SK-N-SH (cell line): ENCODE measurements around the gene PPP2R5C. TPM values are rescaled to one million over a fixed set of nuclear protein-coding genes. Genes with fewer than 3 reads are reported as not detected.

Source experiments
- CTCF ChIA-PET: fragments of 300-600, 350-600 bp; formaldehyde crosslinking; extraction: SDS; loops from one replicate; lab custom pipeline; 2021; lab: Yijun Ruan, JAX
- POLR2A ChIA-PET: fragments of 350-600 bp; sonication (Branson Sonifier 250); formaldehyde crosslinking; extraction: SDS; loops from one replicate; lab custom pipeline; 2020; ENCODE audit warnings: antibody characterized with exemption, inconsistent platforms; lab: Yijun Ruan, JAX
- DNase-seq: peaks from one replicate; pipeline ENCODE4 v3.0.0; 2012
- H2AFZ ChIP-seq: fragments of 200-600 bp; sonication (generic); 2 replicates; pipeline ENCODE4 v1.8.1; 2016; ENCODE audit warnings: antibody characterized with exemption, mild to moderate bottlenecking, low read depth
- H3F3A ChIP-seq: fragments of 200-600 bp; sonication (generic); replicated peaks from 2 replicates; pipeline ENCODE3; 2016; ENCODE audit warnings: antibody characterized with exemption, mild to moderate bottlenecking; ENCODE audit not compliant: insufficient read depth
- H3K27ac ChIP-seq, 2 experiments: fragments of 200-500 bp in 1 of 2; fragments of 200-600 bp in 1 of 2; sonication (Bioruptor generic) in 1 of 2; sonication (generic), shearing (Covaris generic) in 1 of 2; 2 replicates each; pipeline versions ENCODE4 v1.5.1 to v1.6.1; 2014 to 2016; ENCODE audit warnings: low read depth in 2 of 2, inconsistent platforms in 1 of 2, low read length in 1 of 2, mild to moderate bottlenecking in 1 of 2, mixed read lengths in 1 of 2
- H3K27me3 ChIP-seq: fragments of 200-600 bp; sonication (generic), shearing (Covaris generic); 2 replicates; pipeline ENCODE4 v1.6.1; 2016; ENCODE audit warnings: mixed run types; ENCODE audit not compliant: insufficient read depth
- H3K36me3 ChIP-seq, 2 experiments: fragments of 200-500 bp in 1 of 2; fragments of 200-600 bp in 1 of 2; sonication (Bioruptor generic) in 1 of 2; sonication (generic) in 1 of 2; replicated peaks in 1 of 2; 2 replicates each; pipeline versions ENCODE3 to v1.5.1; 2014 to 2016; ENCODE audit warnings: low read length in 1 of 2, mild to moderate bottlenecking in 1 of 2; ENCODE audit not compliant: insufficient read depth in 2 of 2, control insufficient read depth in 1 of 2
- H3K4me1 ChIP-seq, 2 experiments: fragments of 200-500 bp in 1 of 2; fragments of 200-600 bp in 1 of 2; sonication (Bioruptor generic) in 1 of 2; sonication (generic), shearing (Covaris generic) in 1 of 2; 2 replicates each; pipeline versions ENCODE4 v1.5.1 to v1.6.1; 2014 to 2016; ENCODE audit warnings: low read depth in 1 of 2, low read length in 1 of 2, mixed run types in 1 of 2; ENCODE audit not compliant: insufficient read depth in 2 of 2, control insufficient read depth in 1 of 2
- H3K4me2 ChIP-seq: fragments of 200-600 bp; sonication (generic), shearing (Covaris generic); 2 replicates; pipeline ENCODE4 v1.6.1; 2017; ENCODE audit warnings: mixed run types
- H3K4me3 ChIP-seq, 2 experiments: fragments of 200-500 bp in 1 of 2; fragments of 200-600 bp in 1 of 2; sonication (Bioruptor generic) in 1 of 2; sonication (generic), shearing (Covaris generic) in 1 of 2; 2 replicates each; pipeline versions ENCODE4 v1.5.1 to v1.8.1; 2014 to 2016; ENCODE audit warnings: low read depth in 2 of 2, inconsistent platforms in 1 of 2, low read length in 1 of 2, mild to moderate bottlenecking in 1 of 2, mixed read lengths in 1 of 2, moderate library complexity in 1 of 2
- H3K79me2 ChIP-seq: fragments of 200-600 bp; sonication (generic); 2 replicates; pipeline ENCODE4 v1.8.1; 2017; ENCODE audit warnings: mild to moderate bottlenecking; ENCODE audit not compliant: insufficient read depth
- H3K9ac ChIP-seq: fragments of 200-600 bp; sonication (generic); 2 replicates; pipeline ENCODE4 v1.6.1; 2017; ENCODE audit warnings: mixed run types
- H3K9me2 ChIP-seq: fragments of 200-600 bp; sonication (generic); 2 replicates; pipeline ENCODE4 v1.6.1; 2017; ENCODE audit warnings: mixed run types
- H3K9me3 ChIP-seq: fragments of 200-600 bp; sonication (generic); 2 replicates; pipeline ENCODE4 v1.6.1; 2017; ENCODE audit warnings: mixed run types, mild to moderate bottlenecking, moderate library complexity
- H4K20me1 ChIP-seq: fragments of 200-600 bp; sonication (generic); 2 replicates; pipeline ENCODE4 v1.6.1; 2017; ENCODE audit warnings: mild to moderate bottlenecking, mixed run types; ENCODE audit not compliant: insufficient read depth
- ELF1 ChIP-seq: IDR thresholded peaks from 2 replicates; pipeline ENCODE4 v1.4.0; 2012
- EZH2phosphoT487 ChIP-seq: fragments of 200-600 bp; sonication (generic); IDR thresholded peaks from 2 replicates; pipeline ENCODE4 v1.6.1; 2017; ENCODE audit warnings: low read depth, mixed run types, mild to moderate bottlenecking, antibody characterized with exemption, moderate library complexity, borderline replicate concordance
- FOXM1 ChIP-seq: IDR thresholded peaks from 2 replicates; pipeline ENCODE4 v1.4.0; 2012; ENCODE audit warnings: low read depth, mild to moderate bottlenecking
- GABPA ChIP-seq: IDR thresholded peaks from 2 replicates; pipeline ENCODE4 v1.4.0; 2012; ENCODE audit warnings: low read depth, mild to moderate bottlenecking
- MXI1 ChIP-seq: IDR thresholded peaks from 2 replicates; pipeline ENCODE4 v1.6.1; 2012; ENCODE audit warnings: mild to moderate bottlenecking, low read depth, low read length, improper control_type of control experiment
- RCOR1 ChIP-seq: fragments of 150-350 bp; IDR thresholded peaks from 2 replicates; pipeline ENCODE4 v1.6.1; 2017; ENCODE audit warnings: antibody characterized with exemption, low read length
- RFX5 ChIP-seq: IDR thresholded peaks from 2 replicates; pipeline ENCODE4 v1.6.1; 2012; ENCODE audit warnings: mild to moderate bottlenecking, improper control_type of control experiment, low read length
- SMC3 ChIP-seq: IDR thresholded peaks from 2 replicates; pipeline ENCODE4 v1.6.1; 2012; ENCODE audit warnings: low read depth, low read length, improper control_type of control experiment
- TAF1 ChIP-seq: IDR thresholded peaks from 2 replicates; pipeline ENCODE4 v1.6.1; 2012; ENCODE audit warnings: low read depth, mild to moderate bottlenecking, low read length, moderate library complexity, borderline replicate concordance
- TCF12 ChIP-seq: IDR thresholded peaks from 2 replicates; pipeline ENCODE4 v1.4.0; 2012
- TEAD4 ChIP-seq: IDR thresholded peaks from 2 replicates; pipeline ENCODE4 v1.4.0; 2012; ENCODE audit warnings: mild to moderate bottlenecking, borderline replicate concordance; ENCODE audit not compliant: insufficient read depth
- YY1 ChIP-seq: IDR thresholded peaks from 2 replicates; pipeline ENCODE4 v1.4.0; 2012; ENCODE audit warnings: low read depth, mild to moderate bottlenecking
- WGBS: methylation state at CpG from one replicate; pipeline ENCODE4 v1.1.6; 2017; ENCODE audit warnings: low lambda C conversion rate; 5-methylcytosine and 5-hydroxymethylcytosine counted together
- polyA plus RNA-seq, 3 experiments: library from polyadenylated mRNA; depleted of rRNA; stranded (reverse); fragments of >200 nt; gene quantifications; 2 replicates each; pipeline ENCODE4 v1.2.3, GENCODE V29; 2012
- TF ChIP-seq, protein P1 (sequence below): IDR thresholded peaks from 2 replicates; pipeline ENCODE4 v1.4.0; 2012; ENCODE audit warnings: low read depth, borderline replicate concordance
- TF ChIP-seq, protein P2 (sequence below): IDR thresholded peaks from 2 replicates; pipeline ENCODE4 v1.4.0; 2012; ENCODE audit warnings: low read depth, borderline replicate concordance
- TF ChIP-seq, protein P3 (sequence below): IDR thresholded peaks from 2 replicates; pipeline ENCODE4 v1.4.0; 2012; ENCODE audit warnings: low read depth
- TF ChIP-seq, protein P4 (sequence below): IDR thresholded peaks from 2 replicates; pipeline ENCODE4 v1.6.1; 2012; ENCODE audit warnings: mild to moderate bottlenecking, low read depth, low read length, moderate library complexity
- TF ChIP-seq, protein P5 (sequence below): fragments of 150-350 bp; IDR thresholded peaks from 2 replicates; pipeline ENCODE4 v1.6.1; 2017; ENCODE audit warnings: antibody characterized with exemption, low read length, low read depth, borderline replicate concordance

PPP2R5C gene
- polyA plus RNA-seq, 1 of the 3 experiments (the other 2 are of a cell fraction) = 43.7 TPM

DNA sequence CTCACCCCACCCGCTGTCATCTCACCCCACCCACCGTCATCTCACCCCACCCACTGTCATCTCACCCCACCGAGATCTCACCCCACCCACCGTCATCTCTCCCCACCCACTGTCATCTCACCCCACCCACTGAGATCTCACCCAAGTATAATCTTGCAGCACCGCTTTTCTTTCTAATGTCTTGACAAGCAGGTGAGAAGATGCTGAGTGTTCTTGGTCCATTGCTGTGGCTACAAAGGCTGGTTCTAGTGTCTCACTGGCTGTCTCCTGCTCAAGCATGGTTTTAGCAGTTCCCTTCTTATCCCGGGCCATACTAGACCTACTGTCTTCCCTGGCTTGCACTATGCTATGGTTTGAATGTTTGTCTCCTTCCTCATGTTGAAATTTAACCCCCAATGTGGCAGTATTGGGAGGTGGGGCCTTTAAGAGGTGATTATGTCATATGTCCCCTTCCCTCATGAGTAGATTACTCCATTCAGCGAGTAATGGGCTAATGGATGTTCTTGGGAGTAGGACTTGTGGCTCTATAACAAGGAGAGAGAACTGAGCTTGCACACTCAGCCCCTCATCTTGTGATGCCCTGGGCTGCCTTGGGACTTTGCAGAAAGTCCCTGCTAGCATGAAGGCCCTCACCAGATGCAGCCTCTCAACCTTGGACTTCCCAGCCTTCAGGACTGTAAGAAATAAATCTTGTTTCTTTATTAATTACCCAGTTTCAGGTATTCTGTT is 47.7 kb upstream of the PPP2R5C start:
- Histone ChIP-seq H3K4me2 (no peak overlapping the region), H3K9ac (no peak overlapping the region), H2AFZ (no peak overlapping the region), H3K9me2 (no peaks in the 10 kb centered on the region), H3K27me3 (no peaks in the 10 kb centered on the region), H3K4me3 (no peak overlapping the region), H3K4me1 (peaks cover 0 to 4% of the 10 kb centered on the region in 2 experiments; a peak in 1 of 4 replicates), H3K9me3 (no peaks in the 10 kb centered on the region), H3K36me3 (no peaks in the 10 kb centered on the region), H3F3A (no peaks in the 10 kb centered on the region), H3K79me2 (no peaks in the 10 kb centered on the region), H4K20me1 (no peaks in the 10 kb centered on the region), H3K27ac (no peak overlapping the region)
- CTCF ChIA-PET = no interaction called here
- POLR2A ChIA-PET = no interaction called here
- TF ChIP-seq, protein P1, sequence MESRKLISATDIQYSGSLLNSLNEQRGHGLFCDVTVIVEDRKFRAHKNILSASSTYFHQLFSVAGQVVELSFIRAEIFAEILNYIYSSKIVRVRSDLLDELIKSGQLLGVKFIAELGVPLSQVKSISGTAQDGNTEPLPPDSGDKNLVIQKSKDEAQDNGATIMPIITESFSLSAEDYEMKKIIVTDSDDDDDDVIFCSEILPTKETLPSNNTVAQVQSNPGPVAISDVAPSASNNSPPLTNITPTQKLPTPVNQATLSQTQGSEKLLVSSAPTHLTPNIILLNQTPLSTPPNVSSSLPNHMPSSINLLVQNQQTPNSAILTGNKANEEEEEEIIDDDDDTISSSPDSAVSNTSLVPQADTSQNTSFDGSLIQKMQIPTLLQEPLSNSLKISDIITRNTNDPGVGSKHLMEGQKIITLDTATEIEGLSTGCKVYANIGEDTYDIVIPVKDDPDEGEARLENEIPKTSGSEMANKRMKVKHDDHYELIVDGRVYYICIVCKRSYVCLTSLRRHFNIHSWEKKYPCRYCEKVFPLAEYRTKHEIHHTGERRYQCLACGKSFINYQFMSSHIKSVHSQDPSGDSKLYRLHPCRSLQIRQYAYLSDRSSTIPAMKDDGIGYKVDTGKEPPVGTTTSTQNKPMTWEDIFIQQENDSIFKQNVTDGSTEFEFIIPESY = no peak
- TF ChIP-seq, protein P2, sequence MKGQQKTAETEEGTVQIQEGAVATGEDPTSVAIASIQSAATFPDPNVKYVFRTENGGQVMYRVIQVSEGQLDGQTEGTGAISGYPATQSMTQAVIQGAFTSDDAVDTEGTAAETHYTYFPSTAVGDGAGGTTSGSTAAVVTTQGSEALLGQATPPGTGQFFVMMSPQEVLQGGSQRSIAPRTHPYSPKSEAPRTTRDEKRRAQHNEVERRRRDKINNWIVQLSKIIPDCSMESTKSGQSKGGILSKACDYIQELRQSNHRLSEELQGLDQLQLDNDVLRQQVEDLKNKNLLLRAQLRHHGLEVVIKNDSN = no peak
- TF ChIP-seq ELF1 = no peak
- TF ChIP-seq, protein P3, sequence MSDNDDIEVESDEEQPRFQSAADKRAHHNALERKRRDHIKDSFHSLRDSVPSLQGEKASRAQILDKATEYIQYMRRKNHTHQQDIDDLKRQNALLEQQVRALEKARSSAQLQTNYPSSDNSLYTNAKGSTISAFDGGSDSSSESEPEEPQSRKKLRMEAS = no peak
- TF ChIP-seq, protein P4, sequence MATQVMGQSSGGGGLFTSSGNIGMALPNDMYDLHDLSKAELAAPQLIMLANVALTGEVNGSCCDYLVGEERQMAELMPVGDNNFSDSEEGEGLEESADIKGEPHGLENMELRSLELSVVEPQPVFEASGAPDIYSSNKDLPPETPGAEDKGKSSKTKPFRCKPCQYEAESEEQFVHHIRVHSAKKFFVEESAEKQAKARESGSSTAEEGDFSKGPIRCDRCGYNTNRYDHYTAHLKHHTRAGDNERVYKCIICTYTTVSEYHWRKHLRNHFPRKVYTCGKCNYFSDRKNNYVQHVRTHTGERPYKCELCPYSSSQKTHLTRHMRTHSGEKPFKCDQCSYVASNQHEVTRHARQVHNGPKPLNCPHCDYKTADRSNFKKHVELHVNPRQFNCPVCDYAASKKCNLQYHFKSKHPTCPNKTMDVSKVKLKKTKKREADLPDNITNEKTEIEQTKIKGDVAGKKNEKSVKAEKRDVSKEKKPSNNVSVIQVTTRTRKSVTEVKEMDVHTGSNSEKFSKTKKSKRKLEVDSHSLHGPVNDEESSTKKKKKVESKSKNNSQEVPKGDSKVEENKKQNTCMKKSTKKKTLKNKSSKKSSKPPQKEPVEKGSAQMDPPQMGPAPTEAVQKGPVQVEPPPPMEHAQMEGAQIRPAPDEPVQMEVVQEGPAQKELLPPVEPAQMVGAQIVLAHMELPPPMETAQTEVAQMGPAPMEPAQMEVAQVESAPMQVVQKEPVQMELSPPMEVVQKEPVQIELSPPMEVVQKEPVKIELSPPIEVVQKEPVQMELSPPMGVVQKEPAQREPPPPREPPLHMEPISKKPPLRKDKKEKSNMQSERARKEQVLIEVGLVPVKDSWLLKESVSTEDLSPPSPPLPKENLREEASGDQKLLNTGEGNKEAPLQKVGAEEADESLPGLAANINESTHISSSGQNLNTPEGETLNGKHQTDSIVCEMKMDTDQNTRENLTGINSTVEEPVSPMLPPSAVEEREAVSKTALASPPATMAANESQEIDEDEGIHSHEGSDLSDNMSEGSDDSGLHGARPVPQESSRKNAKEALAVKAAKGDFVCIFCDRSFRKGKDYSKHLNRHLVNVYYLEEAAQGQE = no peak
- no peak for TF ChIP-seq TCF12
- TF ChIP-seq, protein P5, sequence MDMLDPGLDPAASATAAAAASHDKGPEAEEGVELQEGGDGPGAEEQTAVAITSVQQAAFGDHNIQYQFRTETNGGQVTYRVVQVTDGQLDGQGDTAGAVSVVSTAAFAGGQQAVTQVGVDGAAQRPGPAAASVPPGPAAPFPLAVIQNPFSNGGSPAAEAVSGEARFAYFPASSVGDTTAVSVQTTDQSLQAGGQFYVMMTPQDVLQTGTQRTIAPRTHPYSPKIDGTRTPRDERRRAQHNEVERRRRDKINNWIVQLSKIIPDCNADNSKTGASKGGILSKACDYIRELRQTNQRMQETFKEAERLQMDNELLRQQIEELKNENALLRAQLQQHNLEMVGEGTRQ = no peak
- TF ChIP-seq EZH2phosphoT487 = no peak
- TF ChIP-seq FOXM1 = no peak
- no peak for TF ChIP-seq GABPA
- no peak for TF ChIP-seq SMC3
- no peak for TF ChIP-seq TAF1
- TF ChIP-seq MXI1 = no peak
- no peak for TF ChIP-seq RCOR1
- no peak for TF ChIP-seq RFX5
- TF ChIP-seq YY1 = no peak
- no peak for TF ChIP-seq TEAD4
- no peak for DNase-seq
- 70% methylated on average over 7 of the region's 7 CpGs for WGBS
